MM.1S (cell line): Measurements from ENCODE around the gene ALOX15.

ENCODE experiments used
- CTCF ChIP-seq: fragments of 300-600 bp; sonication (generic); IDR thresholded peaks from 2 replicates; pipeline ENCODE4 v1.5.1; 2016; ENCODE audit warnings: antibody characterized with exemption, low read length, mixed read lengths
- EZH2phosphoT487 ChIP-seq: fragments of 300-600 bp; sonication (generic); IDR thresholded peaks from 2 replicates; pipeline ENCODE4 v1.6.1; 2018; ENCODE audit warnings: antibody characterized with exemption, low read length

DNA sequence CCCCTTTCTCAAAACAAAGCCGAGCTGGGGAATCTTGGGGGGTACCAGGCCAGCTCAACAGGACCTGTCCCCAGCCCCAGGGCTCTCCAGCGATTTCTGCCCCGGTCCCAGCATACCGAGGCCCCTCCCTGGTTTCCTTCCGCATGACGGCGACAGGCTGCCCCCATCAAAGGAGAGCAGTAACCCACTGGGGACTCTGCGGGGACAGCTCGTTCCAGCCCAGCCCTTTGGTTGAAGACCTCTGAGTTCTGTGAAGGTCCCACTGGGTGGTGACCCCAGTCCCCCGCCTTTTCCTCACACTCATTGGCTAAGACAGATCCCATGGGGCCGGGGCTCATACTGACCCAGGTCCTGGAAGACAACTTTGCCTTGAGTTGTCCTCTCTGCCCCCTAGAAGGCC, 53.1 kb downstream of the ALOX15 start:
- no peak for TF ChIP-seq CTCF
- TF ChIP-seq EZH2phosphoT487 = no peak
